MM.1S (cell line): Measurements from ENCODE around the gene AGAP1.

Experiments
- DNase-seq: peaks from one replicate; pipeline ENCODE4 v3.0.0-alpha.2; 2015
- H2AFZ ChIP-seq: fragments of 300-600 bp; sonication (generic); 2 replicates; pipeline ENCODE4 v1.6.0; 2016; ENCODE audit warnings: antibody characterized with exemption, low read length
- H3F3A ChIP-seq: fragments of 300-600 bp; sonication (generic); 2 replicates; pipeline ENCODE4 v1.6.1; 2016; ENCODE audit warnings: mild to moderate bottlenecking, antibody characterized with exemption, low read length, moderate library complexity, mixed read lengths; ENCODE audit not compliant: insufficient read depth
- H3K27ac ChIP-seq: fragments of 300-600 bp; sonication (generic); 2 replicates; pipeline ENCODE4 v1.5.1; 2016; ENCODE audit warnings: mild to moderate bottlenecking, low read length
- H3K27me3 ChIP-seq: fragments of 300-600 bp; sonication (generic); replicated peaks from 2 replicates; pipeline ENCODE4 v1.6.0; 2016; ENCODE audit warnings: low read length; ENCODE audit not compliant: insufficient read depth
- H3K36me3 ChIP-seq: fragments of 300-600 bp; sonication (generic); replicated peaks from 2 replicates; pipeline ENCODE4 v1.6.1; 2016; ENCODE audit warnings: mild to moderate bottlenecking, low read length, mixed read lengths; ENCODE audit not compliant: insufficient read depth
- H3K4me1 ChIP-seq: fragments of 300-600 bp; sonication (generic); 2 replicates; pipeline ENCODE4 v1.6.1; 2016; ENCODE audit warnings: low read length, mixed read lengths
- H3K4me2 ChIP-seq: fragments of 300-600 bp; sonication (generic); 2 replicates; pipeline ENCODE4 v1.6.0; 2016; ENCODE audit warnings: low read depth, low read length
- H3K4me3 ChIP-seq: fragments of 300-600 bp; sonication (generic); 2 replicates; pipeline ENCODE4 v1.5.1; 2016; ENCODE audit warnings: low read length, mixed read lengths
- H3K79me2 ChIP-seq: fragments of 300-600 bp; sonication (generic); 2 replicates; pipeline ENCODE4 v1.6.1; 2016; ENCODE audit warnings: mixed run types, low read length, mixed read lengths
- H3K9ac ChIP-seq: fragments of 300-600 bp; sonication (generic); 2 replicates; pipeline ENCODE4 v1.6.1; 2016; ENCODE audit warnings: low read length, mixed read lengths
- H3K9me2 ChIP-seq: fragments of 300-600 bp; sonication (generic); replicated peaks from 2 replicates; pipeline ENCODE4 v1.6.1; 2016; ENCODE audit warnings: mild to moderate bottlenecking, low read length, mixed read lengths; ENCODE audit not compliant: insufficient read depth
- H3K9me3 ChIP-seq: fragments of 300-600 bp; sonication (generic); replicated peaks from 2 replicates; pipeline ENCODE4 v1.6.1; 2016; ENCODE audit warnings: mild to moderate bottlenecking, low read length, mixed read lengths; ENCODE audit not compliant: insufficient read depth
- H4K20me1 ChIP-seq: fragments of 300-600 bp; sonication (generic); 2 replicates; pipeline ENCODE4 v1.6.1; 2016; ENCODE audit warnings: mild to moderate bottlenecking, low read length, moderate library complexity, mixed read lengths; ENCODE audit not compliant: insufficient read depth
- EZH2 ChIP-seq: fragments of 300-600 bp; sonication (generic); optimal IDR thresholded peaks from 2 replicates; pipeline ENCODE3; 2017; ENCODE audit warnings: low read depth, mild to moderate bottlenecking, antibody characterized with exemption, low read length, mixed read lengths
- EZH2phosphoT487 ChIP-seq: fragments of 300-600 bp; sonication (generic); IDR thresholded peaks from 2 replicates; pipeline ENCODE4 v1.6.1; 2018; ENCODE audit warnings: antibody characterized with exemption, low read length
- TF ChIP-seq, protein P1 (sequence below): fragments of 300-600 bp; sonication (generic); IDR thresholded peaks from 2 replicates; pipeline ENCODE4 v1.5.1; 2016; ENCODE audit warnings: antibody characterized with exemption, low read length, mixed read lengths

Gene AGAP1

DNA sequence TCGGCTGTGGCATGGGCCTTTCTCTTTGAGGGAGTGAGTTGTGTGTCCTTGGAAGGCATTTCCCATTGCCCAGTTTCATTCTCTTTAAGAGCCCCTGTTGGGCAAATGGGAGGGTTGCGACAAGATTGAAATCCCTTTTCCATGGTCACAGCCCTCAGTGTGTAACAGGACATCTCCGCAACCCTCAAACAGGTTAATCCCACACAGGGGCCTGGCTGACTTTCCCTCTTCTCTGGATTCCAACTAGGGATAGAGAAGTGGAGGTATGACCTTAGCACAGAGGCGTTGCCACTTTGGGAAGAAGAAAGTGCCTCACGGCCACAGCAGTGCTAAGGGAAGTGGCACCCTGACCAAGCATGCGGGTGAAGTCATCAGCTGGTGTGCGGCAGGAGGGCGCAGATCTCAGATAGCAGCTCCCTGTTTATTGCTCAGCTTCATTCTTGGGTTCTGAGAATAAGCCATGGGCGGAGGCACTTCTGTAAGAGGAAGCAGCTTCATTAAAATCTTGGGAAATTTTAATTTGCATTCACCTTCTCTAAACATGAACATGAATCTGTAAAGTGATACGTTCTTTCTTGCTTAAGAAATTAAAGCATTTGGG lies 417.9 kb downstream of the AGAP1 start:
- H3K27ac ChIP-seq, result no peak overlapping the region
- H4K20me1 ChIP-seq, result no peaks in the 10 kb centered on the region
- no peaks in the 10 kb centered on the region for H3K9me3 ChIP-seq
- H2AFZ ChIP-seq, result no peak overlapping the region
- no peaks in the 10 kb centered on the region for H3K9me2 ChIP-seq
- no peak for DNase-seq
- H3K36me3 ChIP-seq, result no peaks in the 10 kb centered on the region
- no peaks in the 10 kb centered on the region for H3F3A ChIP-seq
- H3K9ac ChIP-seq, result no peak overlapping the region
- no peaks in the 10 kb centered on the region for H3K79me2 ChIP-seq
- H3K4me2 ChIP-seq, result no peak overlapping the region
- TF ChIP-seq EZH2, result no peak
- TF ChIP-seq, protein P1, sequence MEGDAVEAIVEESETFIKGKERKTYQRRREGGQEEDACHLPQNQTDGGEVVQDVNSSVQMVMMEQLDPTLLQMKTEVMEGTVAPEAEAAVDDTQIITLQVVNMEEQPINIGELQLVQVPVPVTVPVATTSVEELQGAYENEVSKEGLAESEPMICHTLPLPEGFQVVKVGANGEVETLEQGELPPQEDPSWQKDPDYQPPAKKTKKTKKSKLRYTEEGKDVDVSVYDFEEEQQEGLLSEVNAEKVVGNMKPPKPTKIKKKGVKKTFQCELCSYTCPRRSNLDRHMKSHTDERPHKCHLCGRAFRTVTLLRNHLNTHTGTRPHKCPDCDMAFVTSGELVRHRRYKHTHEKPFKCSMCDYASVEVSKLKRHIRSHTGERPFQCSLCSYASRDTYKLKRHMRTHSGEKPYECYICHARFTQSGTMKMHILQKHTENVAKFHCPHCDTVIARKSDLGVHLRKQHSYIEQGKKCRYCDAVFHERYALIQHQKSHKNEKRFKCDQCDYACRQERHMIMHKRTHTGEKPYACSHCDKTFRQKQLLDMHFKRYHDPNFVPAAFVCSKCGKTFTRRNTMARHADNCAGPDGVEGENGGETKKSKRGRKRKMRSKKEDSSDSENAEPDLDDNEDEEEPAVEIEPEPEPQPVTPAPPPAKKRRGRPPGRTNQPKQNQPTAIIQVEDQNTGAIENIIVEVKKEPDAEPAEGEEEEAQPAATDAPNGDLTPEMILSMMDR, result no peak
- TF ChIP-seq EZH2phosphoT487, result no peak
- peaks cover 12% of the 10 kb centered on the region for H3K4me1 ChIP-seq
- H3K4me3 ChIP-seq, result no peak overlapping the region
- H3K27me3 ChIP-seq, result no peaks in the 10 kb centered on the region

DNA sequence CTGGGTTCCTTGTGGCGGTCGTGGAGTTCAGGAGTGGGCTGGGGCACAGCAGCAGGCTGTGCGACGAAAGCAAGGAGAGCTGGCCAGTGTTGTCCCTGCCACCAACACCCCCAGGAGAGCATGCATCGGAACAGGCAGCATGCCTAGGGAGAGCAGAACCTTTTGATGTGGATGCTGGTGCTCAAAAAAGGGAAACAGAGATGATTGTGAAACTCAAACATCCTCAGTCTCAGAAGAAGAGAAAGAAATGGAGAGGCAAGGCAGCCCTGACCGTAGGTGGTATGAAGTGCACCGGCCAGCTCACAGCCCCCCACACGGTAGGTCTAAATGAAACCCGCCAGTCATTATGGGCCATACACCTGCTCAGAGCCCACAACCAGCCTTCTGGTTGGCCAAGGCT lies 420.9 kb downstream of the AGAP1 start:
- DNase-seq, result no peak
- Histone ChIP-seq H3K4me1 (no peaks in the 10 kb centered on the region), H3K79me2 (no peaks in the 10 kb centered on the region), H3K4me3 (no peak overlapping the region), H3K36me3 (no peaks in the 10 kb centered on the region), H4K20me1 (no peaks in the 10 kb centered on the region), H3K9ac (no peak overlapping the region), H3K9me3 (no peaks in the 10 kb centered on the region), H3F3A (no peaks in the 10 kb centered on the region), H3K4me2 (no peak overlapping the region), H3K27me3 (no peaks in the 10 kb centered on the region), H2AFZ (no peak overlapping the region), H3K9me2 (no peaks in the 10 kb centered on the region), H3K27ac (no peak overlapping the region)
- TF ChIP-seq EZH2 (no peak), EZH2phosphoT487 (no peak)
- TF ChIP-seq, protein P1, result no peak

DNA sequence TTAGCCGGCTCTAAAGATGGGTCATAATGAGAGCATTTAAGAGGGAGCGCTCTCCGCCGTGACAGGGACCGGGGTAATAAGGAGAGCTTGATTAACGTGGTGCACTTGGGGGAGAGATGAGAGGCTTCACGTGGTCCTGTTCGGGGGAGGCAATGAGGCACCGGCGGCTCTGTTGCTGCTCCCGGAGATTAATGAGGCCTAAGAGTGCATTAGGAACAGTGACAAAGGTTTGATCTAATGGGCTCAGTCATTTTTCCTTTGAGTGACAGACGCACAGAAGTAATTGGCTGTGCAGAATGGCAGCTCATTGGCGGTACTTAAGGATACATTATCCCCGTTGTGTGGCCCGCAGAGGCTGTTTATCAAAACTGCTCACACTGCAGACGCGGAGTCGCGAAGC lies 423.7 kb downstream of the AGAP1 start:
- DNase-seq, result no peak
- Histone ChIP-seq H3K4me3 (no peak overlapping the region), H4K20me1 (no peaks in the 10 kb centered on the region), H3K9ac (no peak overlapping the region), H3K27me3 (no peaks in the 10 kb centered on the region), H2AFZ (no peak overlapping the region), H3K27ac (no peak overlapping the region), H3K9me3 (no peaks in the 10 kb centered on the region), H3F3A (no peaks in the 10 kb centered on the region), H3K79me2 (no peaks in the 10 kb centered on the region), H3K36me3 (no peaks in the 10 kb centered on the region), H3K9me2 (no peaks in the 10 kb centered on the region), H3K4me1 (no peaks in the 10 kb centered on the region), H3K4me2 (no peak overlapping the region)
- TF ChIP-seq EZH2phosphoT487 (no peak), EZH2 (no peak)
- TF ChIP-seq, protein P1, result no peak
